HG03108 (cell line): ENCODE data around the gene KRT14.
"Not testable (repeated sequence)": the region's sequence is repeated elsewhere in the genome, so short reads cannot be mapped to it uniquely, and the experiment has no call there.

Experiments
- ATAC-seq: cut with Tn5 transposase; IDR thresholded peaks from one replicate; pipeline ENCODE4 v1.9.1; 2021; ENCODE audit warnings: moderate library complexity; ENCODE audit not compliant: unreplicated experiment

The KRT14 gene

DNA sequence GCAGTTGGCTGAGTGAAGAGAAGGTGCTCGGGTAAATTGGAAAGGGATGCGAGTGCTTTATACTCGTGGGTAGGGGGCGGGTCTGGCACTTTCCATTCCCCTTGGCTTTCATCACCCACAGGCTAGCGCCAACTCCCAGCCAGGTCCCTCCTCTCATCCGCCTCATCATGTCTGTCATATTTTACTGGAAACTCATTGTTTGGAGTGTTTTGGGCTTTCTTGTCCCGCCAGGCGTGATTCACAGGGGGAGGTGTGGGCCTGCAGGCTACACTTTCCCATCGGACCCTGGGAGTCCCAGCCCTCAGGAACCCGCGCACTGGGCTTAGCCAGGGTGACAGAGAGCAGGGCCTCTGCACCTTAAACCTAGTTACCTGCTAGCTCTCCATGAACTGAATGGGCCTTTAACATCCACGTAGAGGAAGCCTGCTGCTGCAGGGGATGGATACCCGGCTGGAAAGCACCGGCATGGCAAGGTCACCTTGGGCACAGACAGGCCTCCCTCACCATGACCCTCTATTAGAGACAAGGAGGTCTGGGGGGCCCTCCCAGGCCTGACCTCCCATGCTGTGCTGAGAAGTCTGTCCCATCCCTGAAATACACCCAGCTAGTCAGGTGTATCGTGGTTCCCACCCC lies at the start of gene KRT14:
KRT14 (minus strand) TSS at position 33 of the 633 bp plus-strand sequence. CDS start 61 bp downstream, outside the sequence.
- ATAC-seq: no peak

DNA sequence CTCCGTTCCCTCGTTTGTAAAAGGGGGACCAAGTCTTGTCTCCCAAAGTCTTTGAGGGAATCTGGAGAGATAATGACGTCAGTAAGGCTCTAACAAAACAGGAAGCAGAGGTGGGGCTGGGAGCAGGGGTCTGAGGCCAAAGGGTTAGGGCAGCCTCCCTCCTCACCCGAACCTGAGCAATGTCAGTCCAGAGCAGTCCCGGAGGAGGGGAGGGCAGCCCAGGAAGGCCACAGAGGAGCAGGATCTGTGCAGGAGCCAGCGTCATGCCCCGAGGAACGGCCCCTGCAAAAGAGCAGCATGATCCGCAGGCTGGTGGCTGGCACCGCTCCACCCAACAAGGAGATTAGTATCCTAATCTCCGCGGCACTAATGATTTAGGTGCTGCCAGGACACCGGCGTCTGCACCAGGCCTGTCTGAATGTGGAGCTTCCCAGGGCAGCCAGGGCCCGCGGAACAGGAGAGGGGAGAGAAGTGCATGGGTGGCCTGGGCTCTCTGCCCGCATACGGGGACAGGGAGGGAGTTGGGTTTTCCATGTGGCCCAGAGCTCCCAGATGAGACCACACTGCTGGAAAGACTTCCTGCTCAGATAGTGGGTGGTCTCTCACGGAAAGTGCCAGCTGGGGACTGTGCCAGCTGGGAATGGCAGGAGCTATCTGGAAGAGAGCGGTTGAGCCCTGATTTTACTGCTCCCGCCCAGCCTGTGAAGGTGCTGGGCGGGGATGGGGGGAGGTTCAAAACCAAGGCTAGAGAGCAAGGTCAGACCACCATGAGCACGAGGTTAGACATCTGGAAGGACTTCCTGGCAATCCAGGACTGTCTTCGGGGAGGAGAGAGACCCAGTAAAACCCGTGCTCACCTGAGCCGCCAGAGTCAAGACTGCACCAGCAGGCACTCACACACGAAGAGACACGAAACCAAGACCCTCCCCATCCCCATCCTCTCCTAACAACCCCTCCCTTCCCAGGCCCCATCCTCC lies 48.7 kb upstream of the KRT14 start:
- ATAC-seq: no peak

DNA sequence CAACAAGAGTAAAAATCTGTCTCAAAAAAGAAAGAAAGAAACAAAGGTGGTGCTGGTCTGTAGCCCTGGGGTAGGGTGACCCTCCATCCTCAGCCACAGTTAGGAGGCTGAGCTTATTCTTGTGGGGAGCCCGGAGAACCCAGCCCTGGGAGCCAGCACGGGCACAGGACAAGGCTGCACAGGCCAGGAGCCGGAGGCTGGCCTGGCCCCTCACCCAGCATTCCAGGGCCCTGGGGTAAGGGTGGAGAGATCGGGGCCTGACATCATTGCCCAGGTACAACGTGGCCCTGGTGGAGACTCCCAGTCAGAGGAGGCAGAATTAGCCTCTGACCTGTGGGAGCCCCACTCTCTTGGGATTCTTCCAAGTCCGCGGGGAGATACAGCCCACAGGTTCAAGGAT lies 47.9 kb upstream of the KRT14 start:
- ATAC-seq: no peak

DNA sequence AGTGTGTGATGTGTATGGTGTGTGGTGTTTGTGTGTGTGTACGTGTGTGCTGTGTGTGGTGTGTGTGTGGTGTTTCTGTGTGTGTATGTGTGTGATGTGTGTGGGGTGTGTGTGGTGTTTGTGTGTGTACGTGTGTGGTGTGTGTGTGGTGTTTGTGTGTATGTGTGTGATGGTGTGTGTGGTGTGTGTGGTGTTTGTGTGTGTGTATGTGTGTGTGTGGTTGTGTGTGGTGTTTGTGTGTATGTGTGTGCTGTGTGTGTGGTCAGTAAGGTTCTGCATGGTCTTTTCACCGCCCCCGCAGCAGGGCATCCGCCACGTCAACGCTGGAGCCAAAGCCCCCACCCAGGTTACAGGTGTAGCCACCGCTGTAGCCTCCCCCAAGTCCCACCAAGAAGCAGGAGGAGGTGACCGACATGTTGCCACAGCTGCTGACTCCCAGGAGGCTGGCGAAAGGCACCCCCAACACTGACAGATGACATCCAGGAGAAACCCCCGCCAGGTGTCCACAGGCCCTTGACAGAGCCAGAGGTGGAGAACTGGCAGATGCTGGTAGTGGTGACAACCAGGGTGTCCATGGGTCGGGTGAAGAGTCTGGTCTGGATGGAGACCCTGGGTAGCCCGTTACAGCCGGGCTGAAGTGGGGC lies 47.0 kb upstream of the KRT14 start:
- no peak for ATAC-seq

DNA sequence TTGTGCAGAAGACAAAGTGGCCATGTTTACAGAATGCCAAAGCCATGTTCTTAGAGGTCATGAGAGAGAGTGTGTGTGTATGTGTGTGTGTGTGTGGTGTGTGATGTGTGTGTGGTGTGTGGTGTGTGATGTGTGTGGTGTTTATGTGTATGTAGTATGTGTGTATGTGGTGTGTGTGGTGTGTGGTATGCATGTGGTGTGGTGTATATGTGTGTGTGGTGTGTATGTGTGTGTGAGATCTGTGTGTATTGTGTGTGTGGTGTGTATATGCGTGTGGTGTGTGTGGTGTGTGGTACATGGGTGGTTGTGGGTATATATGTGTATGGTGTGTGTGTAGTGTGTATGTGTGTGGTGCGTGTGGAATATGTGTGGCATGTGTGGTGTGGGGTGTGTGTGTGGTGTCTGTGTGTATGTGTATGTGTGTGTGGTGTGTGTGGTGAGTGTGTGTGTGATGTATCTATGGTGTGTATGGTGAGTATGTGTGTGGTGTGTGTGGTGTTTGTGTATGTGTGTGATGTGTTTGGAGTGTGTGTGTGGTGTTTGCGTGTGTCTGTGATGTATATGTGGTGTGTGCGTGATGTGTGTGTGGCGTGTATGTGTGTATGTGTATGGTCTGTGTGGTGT lies 45.9 kb upstream of the KRT14 start:
- no peak for ATAC-seq

DNA sequence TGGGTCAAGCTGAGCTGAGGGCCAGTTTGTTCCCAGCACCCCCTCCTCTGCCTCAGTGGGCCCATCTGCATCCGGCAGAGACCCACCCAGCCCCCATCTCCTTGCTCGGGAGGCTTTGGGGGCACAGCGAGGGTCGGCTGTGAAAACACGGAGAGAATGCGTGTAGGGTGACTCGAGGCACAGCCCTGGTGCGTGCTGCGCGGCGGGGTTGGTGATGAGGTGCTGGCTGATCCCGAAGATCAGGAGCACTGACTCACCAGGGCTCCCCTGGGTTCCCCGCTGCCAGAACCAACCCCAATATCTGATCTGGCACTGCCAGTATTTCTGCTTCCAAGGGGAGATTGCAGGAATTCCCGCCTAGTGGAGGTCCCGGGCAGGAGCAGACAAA lies 45.2 kb upstream of the KRT14 start:
- ATAC-seq: no peak

DNA sequence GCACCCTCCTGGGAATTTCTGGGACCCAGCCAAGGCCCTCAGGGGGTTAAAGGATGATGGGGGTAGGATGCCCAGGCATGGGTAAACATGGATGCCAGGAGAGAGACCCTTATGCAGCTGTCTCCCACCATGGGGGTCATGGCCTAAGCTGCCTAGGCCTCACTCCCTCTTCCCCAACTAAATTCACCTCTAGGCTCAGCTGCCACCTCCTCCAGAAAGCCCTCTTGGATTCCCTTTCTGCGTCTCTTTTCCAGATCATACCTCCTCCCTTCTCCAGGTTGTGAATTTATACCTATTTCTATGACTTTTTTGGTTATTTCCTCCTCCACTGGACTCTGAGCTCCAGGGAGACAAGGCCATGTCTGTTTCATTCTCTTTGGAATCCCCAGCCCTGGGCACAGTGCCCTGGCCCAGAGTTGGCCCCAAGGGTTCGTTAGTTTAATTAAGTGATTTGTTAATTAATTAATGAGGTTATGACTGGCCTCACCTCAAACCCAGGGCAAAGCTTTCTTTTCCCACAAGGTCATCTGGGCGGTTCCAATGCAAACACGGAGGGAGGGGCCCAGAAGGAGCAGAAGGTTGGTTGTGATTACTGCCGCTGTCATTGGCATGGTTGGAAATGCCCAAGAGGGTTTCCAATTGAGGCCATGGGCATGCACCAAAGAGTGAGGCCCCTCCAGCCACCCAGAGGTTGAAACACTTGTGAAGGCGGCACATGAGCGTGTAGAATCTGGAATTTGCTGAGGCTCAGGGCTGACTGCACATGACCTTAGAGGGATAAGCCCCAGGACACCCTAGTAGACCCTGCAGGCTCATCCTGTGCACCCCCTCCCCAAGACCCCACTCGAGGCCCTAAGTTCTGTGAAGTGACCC lies 44.6 kb upstream of the KRT14 start:
- no peak for ATAC-seq

DNA sequence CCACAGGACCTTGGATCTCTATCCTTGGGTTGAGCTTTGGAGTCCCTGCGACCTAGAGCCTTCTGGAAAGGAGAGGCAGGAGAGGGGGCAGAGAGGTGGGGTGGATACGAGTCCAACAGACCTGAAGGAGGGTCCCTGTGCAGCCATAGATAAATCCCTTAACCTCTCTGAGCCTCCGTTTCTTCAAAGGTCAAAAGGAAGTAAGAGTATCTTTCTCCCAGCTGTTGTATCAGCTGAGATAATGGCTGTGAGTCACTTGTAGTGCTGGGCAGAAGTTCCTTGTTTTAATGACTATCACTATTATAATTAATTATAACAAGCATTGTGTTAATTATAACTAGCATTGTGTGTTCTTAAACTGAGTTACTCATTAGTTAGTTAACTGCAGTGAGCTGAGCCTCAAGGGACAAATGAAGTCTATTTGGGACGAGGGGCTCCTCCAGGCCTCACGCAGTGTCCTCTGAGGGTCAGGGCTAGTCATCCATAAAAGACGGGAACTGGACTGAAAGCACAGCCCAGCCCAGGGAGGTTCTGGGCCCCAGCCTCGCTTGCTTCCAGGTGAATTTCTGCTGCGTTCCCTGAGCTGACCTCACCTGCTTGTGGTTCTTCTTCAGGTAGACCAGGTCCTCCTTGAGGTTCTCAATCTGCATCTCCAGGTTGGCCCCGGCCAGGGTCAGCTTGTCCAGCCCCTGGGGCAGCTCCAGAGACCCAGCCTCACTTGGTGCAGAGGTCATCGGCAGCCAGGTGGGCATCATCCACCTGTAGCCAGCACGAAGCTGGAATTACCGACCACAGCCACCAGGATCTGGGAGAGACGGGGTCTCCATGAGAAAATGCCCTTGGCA lies 43.4 kb upstream of the KRT14 start:
- ATAC-seq: no peak

DNA sequence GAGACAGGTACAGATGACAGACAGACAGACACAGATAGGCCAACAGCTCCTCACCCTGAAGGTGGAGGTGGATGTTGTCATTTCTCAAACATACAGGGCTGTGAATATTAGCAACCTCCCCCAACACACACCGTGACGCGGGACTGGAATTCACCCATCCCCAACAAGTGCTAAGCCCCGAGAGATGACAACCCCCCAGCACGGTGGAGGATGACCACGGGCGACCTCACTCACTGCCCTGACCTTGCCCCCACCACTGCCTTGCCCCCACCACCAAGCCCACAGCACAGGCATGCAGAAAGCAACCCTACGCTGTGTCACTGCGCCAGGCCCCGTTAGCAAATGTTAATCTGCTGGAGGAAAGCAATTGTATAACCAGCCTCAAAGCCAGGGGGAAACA lies 42.6 kb upstream of the KRT14 start:
- ATAC-seq: no peak

DNA sequence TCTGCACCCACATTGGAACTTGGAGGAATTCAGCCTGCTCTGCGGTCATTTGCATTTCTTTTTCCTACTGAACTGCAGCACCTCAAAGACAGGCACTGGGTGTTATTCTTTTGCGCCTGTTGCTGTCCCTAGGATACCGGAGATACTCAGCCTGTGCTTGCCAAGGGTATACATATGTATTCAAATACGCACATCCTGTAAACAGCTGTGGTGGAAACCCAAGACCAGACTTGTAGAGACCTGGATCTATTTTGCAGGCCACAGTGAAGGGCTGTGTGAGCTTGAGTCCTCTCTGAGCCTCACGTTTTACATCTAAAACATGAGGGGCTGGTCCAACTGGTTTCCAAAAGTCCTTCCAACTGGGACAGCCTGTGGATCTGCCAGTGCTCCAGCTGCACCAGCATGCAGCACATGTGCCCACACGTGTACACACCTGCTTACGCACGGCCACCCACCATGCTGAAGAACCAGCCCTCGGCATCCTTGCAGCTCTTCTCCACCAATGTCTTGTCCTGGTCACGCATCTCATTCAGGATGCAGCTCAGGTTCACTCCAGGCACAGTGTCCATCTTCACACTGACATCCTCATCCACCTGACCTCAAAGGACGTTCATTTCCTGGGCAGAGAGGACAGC lies 42.0 kb upstream of the KRT14 start:
- not testable (repeated sequence) for ATAC-seq

DNA sequence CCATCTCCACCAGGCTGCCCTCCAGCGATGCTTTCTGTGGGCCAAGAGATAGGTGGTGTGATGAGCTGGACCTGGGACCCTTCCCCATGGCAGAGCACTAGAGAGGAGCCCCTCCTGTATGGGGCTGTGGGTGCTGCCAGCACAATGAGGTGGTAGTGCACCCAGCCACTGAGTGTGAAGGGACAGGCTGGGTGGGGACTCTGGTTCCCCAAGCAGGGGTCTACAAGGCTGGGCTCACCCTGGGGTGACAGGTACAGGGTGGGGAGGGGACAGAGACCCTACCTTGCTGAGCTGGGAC lies 41.3 kb upstream of the KRT14 start:
- not testable (repeated sequence) for ATAC-seq

DNA sequence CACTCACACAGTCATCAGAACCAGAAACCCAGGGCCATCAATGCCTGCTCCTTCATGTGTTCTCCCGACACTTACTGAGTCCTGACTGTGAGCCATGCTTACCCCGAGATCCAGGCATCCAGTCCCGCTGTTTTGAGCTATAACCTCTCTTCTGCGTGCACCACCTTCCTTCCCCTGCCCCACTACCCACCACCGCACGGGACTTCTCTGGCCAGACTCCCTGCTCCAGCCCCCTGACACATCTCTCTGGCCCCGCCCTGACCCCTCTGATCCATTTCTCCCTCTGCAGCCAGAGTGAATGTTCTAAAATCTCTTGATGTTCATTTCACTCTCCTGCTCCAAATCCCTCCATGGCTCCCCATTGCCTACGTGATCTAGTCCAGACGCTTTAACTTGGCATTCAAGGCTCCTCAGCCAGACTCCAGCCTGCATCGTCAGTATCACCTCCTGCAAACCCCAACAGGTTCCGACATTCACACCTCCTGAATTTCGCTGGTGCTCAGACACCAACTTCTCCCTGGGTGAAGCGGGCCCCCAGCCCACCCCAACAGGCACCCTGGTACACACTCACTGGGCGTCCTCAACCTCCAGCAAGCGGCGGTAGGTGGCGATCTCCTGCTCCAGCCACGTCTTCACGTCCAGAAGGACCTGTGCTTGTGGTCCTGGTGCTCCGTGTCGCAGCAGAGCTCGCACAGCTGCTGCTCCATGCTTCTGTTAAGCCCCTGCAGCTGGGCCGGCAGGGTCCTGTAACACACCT lies 40.8 kb upstream of the KRT14 start:
- ATAC-seq: no peak

DNA sequence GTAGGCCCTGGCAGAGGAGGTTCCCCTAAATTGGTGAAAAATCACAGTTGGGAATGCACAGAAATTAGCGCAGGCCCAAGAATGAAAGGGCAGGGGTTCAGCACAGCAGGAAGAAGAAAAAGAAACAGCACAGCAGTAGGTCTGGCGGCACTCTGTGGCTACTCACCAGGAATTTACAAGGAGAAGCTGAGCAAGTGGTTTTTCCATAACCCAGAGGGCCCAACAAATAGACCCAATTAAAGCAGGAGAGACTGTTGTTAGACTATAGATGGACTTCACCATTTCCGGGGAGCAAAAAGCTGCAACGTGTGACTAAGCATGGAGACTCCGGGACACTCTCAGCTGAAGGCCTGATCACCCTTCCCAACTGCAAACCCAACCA lies 40.2 kb upstream of the KRT14 start:
- not testable (repeated sequence) for ATAC-seq

DNA sequence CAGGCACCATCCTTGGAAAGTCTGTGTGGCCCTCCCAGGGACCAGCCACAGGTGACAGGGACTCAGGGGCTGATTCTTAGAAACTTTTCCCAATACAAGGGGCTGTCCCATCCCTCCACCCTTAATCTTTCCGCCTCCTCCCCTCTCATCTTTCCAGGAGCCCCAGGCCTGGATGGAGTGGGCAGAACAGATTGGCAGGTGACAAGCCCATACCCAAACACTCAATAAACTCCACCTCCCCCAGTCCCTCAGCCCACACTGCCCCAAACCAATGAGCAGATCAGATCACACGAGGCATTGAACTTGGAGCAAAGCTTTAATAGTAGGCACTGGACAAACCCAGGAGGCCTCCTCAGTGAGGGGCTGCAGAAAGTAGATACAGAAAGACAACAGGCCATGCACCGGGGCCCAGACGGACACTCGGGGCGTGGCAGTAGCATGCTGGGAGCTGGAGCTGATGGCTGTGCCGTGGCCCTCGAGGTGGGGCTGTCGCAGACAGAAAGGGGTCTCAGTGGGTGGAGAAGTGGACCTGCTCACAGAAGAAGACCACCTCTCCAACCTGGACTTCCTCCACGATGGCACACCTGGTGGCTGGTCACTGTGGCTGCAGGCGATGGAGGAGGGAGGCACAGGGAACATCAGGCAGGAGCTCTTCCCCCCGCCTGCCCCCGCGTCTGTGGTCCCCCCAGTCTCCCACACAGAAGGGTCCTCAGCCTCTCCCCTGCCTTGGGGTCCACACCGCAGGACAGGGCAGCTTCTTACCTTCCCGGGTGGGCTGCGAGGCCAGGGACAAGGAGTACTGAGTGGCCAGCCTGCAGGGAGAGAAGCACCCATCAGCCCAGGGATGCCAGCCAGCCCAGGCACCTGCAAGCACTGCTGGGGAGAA lies 39.6 kb upstream of the KRT14 start:
- ATAC-seq: not testable (repeated sequence)

DNA sequence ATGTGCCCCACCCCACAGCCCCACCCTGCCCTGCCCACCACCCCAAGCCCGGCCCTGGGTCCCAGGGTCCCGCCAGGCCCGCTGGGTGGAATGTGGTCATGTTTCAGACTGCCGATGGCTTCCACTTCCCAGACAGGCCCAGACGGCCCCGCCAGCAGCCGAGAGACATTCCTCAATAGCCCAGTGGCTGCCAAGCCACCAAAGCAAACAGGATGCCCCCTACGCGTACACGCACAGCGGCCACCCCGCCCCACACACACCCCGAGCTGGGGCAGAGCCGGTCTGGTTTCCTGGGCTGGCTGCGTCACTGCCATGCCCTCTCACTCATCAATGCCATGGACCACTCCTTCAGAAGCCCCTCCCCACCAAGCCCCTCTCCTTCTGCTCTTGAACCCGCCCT lies 38.9 kb upstream of the KRT14 start:
- ATAC-seq: no peak

DNA sequence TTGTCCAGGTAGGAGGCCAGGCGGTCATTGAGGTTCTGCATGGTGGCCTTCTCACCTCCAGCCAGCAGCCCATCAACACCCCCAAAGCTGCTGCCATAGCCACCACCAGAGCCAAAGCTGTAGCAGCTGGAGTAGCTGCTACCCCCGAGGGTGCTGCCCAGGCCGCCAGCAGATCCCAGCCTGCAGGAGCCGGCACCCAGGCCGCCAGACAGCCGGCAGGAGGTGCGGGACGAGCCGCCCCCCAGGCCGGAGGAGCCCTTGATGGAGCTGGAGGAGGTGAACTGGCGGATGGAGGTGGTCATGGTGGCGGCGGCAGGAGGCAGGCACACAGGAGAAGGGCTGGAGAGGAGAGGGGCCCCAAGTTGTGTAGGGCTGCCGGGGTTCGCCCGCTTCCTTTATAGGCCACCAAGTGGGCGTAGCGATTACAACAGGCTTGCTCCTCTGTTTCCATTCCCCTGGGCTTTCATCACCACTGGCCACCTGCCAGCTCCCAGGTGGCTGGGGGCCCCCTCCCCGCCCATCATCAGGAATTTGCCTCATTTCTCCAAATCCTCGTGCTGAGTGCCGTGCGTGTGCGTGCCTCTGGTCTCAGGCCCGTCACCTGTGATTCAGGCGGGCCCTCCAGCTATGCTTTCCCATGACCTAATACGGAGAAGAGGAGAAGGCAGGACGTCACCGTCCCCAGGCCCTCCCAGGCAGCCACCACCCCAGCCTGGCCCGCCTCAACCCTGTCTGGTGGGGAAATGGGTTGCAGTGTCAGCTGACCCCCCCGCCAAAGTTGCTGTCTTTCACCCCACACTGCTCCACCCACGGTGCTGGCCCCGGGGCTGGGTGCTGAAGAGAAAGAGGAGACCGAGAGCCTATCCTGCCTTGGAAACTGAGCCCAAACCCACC lies 37.8 kb upstream of the KRT14 start, which contains the start of gene KRT17:
KRT17 (minus strand) TSS at position 368 of the 894 bp plus-strand sequence; CDS start at position 302, 66 bp downstream.
- ATAC-seq: no peak
